LNCaP clone FGC (cell line): ENCODE data around the gene CLBA1.

Experiments
- DNase-seq: peaks from one replicate; pipeline ENCODE4 v3.0.0-alpha.2; 2011; ENCODE audit warnings: low read depth
- H3K4me3 ChIP-seq: 2 replicates; pipeline ENCODE4 v1.5.1; 2011; ENCODE audit warnings: mild to moderate bottlenecking, low read depth, low read length, control low read depth
- CTCF ChIP-seq: IDR thresholded peaks from 2 replicates; pipeline ENCODE4 v1.5.1; 2012; ENCODE audit warnings: mild to moderate bottlenecking; ENCODE audit not compliant: control insufficient read depth, insufficient read depth; ENCODE audit errors: extremely low read depth

Gene CLBA1

GRCh38 chr14:104970231-104971068, 15.1 kb upstream of the CLBA1 start:
- no peak for DNase-seq

DNA sequence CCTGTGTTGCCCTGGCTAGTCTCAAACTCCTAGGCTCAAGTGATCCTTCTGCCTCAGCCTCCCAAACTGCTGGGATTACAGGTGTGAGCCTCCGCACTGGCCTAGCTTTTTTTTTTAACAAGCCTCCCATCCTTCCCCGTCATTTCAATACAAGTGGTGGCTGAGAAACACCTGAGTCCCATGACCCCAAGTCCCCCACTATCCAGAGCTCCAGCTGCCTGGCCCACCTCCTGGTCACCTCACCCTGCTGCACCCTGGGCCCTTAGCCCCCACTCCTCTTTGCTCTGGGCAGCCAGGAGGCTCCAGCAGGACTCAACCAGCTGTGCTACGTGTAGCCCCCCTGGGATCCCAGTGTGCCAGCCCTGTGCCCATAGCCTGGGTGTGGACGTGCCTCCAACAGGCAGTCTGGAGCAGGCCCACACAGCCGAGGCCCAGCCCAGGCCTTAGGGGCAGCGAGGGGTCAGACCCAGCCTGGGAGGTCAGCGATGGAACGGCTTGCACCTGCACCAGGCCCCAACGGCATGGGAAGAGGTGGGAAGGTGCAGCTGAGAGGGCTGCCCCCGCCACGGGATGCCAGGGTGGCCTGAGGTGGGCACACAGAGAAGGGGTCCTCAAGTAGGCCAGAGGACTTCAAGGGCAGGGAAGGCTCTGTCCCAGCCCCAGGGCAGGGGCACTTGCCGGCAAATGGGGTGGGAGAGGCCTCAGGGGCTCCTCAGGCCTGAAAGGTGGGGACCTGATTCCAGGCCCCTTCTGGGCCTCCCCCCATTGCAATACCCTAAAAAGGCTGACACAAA, 13.9 kb upstream of the CLBA1 start:
- no peak overlapping the region for H3K4me3 ChIP-seq
- DNase-seq: no peak
- TF ChIP-seq CTCF: no peak

More at GRCh38 chr14:104970231-104971068, 15.1 kb upstream of the CLBA1 start:
- no peak for TF ChIP-seq CTCF
- no peak overlapping the region for H3K4me3 ChIP-seq

DNA sequence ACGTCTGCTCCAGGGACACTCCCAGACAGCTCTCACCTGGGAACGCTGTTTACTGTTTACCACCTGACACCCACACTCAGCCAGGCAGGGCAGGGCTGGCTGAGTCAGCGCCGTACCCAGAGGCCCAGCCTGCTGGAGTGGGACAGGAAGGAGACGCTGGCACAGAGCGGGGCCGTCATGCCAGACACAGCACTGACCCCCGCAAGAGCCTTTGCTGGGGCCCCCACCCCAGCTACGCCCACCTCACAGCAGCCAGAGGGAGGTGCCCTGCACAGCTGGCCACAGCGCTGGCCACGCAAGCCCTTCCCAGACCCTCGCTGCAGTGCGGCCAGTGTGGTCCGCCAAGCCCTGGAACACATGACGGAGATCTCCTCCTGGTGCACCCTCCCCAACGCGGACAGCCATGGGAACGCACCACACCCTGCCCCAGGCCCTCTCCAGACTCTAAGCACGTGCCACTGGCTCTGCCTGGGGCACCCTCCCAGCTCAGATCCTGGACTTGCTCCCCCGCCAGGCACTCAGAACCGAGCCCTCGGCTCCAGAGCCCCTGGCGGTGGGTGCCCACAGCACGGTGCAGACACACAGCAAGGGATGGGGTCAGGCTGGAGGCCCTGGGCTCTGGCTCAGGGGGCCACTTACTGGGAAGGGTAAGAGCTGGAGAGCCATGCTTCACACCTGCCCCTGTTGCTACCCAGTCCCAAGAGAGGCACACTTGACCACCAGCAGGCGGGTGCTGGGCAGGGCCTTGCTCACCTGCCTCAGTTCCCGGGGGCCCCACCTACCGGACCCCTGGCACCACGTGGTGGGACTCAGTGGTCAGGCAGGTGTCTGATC, 13.1 kb upstream of the CLBA1 start:
- no peak overlapping the region for H3K4me3 ChIP-seq
- no peak for TF ChIP-seq CTCF
- DNase-seq: peak; percentile 57

DNA sequence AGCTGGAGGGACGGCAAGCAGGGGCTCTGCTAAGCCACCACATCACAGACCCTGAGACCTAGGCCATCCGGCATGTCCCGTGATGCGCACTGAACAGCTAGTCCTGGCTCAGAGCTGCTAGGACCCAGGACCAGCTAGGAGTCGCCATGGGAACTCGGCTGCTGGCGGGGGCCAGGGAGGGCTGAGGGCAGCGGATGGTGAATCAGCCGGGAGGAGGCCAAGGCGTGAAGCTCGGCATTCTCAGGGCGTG, 12.5 kb upstream of the CLBA1 start:
- no peak overlapping the region for H3K4me3 ChIP-seq
- DNase-seq: no peak
- no peak for TF ChIP-seq CTCF

DNA sequence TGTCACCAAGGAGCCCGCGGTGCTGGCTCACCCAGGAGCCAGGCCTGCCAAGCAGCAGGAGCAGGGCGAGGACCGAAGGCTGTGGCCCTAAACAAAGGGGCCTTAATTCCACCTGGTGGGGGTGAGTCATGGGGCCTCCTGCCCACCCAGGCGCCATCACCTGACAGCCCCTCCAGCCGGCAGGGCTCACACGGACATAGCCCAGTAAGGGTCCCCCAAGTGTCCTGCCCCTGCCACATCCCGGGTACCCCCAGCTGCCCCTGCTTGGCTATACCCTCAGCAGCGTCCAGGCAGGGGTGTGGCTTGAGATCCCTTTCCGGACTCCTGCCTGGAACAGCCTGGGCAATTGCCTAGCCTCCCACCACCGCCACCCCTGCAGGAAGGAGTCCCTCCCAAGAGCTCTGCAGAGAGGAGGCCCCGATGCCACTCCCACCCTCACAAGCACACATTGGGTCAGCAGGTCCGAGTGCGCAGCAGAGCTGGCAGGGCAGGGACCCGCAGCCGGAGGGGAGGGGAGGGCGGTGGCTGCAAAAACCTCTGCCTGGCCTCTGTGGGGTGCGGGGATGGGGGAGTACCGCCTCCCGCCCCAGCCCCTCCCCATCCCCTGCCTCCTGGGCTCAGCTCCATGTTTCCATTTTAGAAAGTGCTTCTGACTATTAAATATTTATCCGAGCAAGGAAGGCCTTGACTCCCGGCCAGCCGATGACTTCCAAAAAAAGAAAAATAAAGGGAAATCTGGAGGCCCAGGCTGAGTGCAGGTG, 12.0 kb upstream of the CLBA1 start:
- no peak overlapping the region for H3K4me3 ChIP-seq
- DNase-seq: no peak
- TF ChIP-seq CTCF: no peak

DNA sequence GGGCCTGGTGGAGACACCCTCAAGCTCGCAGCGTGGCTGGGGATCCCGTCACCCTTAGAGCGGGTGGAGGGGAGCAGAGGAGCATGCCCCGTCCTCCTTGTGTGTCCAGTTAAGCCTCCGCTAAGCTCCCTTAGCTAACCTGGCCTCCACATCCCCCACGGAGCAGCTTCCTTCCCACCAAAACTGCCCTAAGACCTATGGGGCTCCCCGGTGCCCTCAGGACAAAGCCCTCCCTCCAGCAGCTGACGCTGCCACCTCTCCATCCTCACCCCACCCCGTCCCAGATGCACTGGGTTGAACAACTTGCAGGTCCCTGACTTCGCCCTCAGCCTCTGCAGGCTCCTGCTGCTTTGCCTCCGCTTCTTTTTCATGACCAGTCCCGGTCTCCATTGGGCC, 11.4 kb upstream of the CLBA1 start:
- DNase-seq: no peak
- no peak for TF ChIP-seq CTCF
- H3K4me3 ChIP-seq: no peak overlapping the region
